HG02885 (cell line): ENCODE measurements around the gene MTHFS.
A peak's percentile ranks its signal among the peaks of the same experiment; 100 is the strongest.
"Not testable (repeated sequence)": the region's sequence is repeated elsewhere in the genome, so short reads cannot be mapped to it uniquely, and the experiment has no call there.

ENCODE experiments used
- ATAC-seq: cut with Tn5 transposase; IDR thresholded peaks from one replicate; pipeline ENCODE4 v1.9.1; 2021; ENCODE audit warnings: mild to moderate bottlenecking; ENCODE audit not compliant: unreplicated experiment, poor library complexity

MTHFS gene

DNA sequence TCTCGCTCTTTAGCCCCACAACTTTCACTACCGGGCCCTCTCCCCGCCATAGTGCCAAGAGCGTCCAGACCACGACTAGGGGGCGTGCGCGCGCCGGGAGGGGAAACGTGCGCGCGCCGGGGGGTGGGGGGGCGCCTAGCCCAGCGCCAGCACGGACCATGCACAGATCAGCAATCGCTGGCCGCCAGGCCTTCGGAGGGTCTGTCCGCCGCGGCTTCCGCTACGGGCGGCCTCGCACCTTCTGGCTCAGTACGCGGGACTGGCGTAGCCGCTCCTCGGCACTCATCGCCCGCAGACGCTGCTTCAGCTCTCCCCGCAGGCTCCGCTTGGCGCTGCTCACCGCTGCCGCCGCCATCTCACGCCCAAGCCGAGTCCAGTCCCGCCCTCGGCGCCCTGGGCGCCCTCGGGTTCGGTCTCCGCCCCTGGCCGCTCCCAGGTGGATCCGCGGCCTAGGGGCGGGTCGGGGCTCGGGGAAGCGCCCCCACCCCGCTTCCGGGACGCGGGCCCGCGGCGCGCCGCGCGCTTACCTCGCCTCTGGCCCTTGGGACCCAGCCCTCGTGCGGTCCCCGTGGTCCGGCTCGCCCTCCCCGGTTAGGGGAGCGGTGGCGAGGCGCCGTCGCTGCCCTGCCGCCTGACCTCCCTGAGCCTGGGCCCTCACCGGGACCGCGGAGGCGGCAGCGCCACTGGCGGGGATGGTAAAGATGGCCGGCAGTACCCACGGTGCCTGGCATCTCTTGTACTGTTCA, at the start of gene MTHFS:
Gene MTHFS, minus strand, starts transcription at position 381 of the 746 bp plus-strand sequence. Its CDS starts 26 bp downstream, at position 355.
- ATAC-seq, result peak; percentile 78

DNA sequence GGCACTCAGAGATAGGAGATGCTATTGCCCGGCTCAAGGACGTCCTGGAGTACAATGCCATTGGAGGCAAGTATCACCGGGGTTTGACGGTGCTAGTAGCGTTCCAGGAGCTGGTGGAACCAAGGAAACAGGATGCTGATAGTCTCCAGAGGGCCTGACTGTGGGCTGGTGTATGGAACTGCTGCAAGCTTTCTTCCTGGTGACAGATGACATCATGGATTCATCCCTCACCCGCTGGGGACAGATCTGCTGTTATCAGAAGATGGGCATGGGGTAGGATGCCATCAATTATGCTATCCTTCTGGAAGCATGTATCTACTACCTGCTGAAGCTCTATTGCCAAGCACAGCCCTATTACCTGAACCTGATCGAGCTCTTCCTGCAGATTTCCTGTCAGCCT, 47.8 kb upstream of the MTHFS start:
- ATAC-seq, result no peak

DNA sequence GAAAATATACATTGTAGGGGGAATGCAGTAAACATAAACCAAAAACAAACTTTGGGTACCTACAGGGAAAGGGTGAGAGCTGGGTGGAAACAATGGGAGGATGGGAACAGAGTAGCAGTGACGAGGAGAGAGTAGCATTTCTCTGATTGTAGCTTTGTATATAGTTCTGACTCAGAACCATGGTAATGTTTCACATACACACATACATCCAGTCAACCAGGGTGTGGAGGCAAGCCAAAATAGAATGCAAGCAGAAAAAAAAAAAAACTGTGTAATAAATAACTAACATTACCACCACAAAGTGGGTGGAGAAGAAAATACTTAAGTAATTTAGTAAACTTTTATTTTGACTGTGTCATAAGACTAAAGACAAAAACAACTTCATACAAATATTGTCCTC, 47.0 kb upstream of the MTHFS start:
- ATAC-seq, result peak; percentile 80

DNA sequence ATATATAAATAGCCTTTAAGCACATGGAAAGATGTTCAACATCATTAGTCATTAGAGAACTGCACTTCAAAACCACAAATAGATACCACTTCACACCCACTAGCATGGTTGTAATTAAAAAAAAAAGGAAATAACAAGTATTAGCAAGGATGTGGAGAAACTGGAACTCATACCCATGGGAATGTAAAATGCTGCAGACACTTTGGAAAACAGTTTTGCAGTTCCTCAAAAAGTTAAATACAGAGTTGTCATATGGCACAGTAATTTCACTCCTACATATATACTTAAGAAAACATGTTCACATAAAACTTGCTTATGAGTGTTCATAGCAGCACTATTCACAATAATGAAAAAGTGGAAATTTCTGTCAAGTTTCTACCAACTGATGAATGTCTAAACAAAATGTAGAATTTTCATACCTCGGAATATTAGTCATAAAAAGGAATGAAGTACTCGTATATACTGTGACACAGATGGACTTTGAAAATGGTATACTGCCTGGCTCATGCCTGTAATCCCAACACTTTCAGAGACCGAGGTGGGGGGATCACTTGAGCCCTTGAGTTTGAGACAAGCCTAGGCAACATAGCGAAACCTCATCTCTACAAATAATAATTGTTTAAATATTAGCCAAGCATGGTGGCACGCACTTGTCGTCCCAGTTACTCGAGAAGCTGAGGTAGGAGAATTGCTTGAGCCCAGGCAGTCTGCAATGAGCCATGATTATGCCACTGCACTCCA, 46.1 kb upstream of the MTHFS start:
- ATAC-seq, result no peak

DNA sequence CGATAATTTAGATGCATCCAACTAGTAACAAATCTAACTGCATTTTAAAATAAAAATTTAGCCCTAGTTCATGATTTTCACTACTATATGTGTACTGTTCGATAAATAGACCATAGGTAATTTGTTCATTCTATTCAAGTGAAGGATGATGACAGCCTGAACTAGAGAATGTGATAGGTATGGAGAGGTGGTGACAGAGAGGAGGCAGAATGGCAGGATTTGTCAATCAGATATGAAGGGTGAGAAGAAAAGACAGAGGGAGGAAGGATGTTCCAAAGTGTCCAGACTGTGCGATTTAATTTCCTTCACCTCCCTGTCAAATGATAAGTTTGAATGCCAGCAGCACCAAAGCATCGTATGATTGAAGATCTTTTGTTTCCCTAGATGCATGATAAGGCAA, 42.6 kb upstream of the MTHFS start:
- ATAC-seq, result no peak

DNA sequence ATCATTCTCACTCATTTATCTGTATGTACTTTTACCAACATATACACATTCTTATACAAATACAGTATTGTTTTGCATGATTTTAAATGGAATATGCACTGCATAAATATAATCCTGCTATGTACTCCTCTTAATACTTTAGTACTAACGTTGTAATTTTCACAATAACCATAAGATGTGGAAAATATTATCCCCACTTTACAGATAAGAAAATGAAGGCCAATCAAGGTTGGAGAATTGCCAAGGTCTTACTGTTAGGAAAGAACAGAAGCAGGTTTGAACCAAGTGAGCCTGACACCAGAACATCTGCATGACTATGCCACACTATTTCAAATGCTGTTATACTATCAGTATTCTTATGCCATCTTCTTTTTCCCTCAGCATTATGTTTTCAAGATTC, 41.3 kb upstream of the MTHFS start:
- ATAC-seq, result no peak

DNA sequence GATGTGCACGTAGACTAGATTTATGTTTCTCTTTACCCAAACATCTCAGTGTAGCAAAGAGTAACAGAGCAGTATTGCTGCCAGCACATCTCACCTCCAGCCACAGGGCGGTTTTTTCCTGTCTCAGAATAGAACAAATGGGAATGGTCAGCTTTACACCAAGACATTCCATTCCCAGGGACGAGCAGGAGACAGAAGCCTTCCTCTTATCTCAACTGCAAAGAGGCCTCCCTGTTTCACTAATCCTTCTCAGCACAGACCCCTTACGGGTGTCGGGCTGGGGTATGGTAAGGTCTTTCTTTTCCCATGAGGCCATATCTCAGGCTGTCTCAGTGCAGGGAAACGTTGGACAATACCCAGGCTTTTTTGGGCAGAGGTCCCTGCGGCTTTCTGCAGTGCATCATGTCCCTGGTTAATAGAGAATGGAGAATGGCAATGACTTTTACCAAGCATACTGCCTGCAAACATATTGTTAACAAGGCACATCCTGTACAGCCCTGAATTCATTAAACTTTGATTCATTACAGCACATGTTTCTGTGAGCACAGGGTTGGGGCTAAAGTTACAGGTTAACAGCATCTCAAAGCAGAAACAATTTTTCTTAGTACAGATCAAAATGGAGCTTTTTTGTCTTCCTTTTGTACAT, 38.9 kb upstream of the MTHFS start:
- ATAC-seq, result not testable (repeated sequence)

DNA sequence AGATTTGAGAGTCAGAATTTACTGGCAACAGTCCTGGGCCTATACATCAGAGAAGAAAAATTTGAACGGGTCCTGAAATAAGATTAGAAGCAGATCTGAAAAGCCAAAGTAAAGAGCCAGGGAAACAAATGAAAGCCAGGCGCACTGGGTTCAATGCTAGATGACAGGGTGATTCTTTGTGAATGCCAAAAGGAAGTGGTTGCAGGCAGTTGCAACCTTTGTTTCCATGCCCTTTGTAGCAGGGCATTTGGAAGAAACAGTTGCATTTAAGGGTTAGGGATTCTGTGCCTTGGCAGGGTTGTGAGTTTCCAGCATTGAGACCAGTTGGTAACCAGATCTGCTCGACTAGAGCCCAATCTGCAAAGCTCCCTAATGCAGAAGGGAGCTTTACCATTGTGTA, 36.4 kb upstream of the MTHFS start:
- ATAC-seq, result no peak

DNA sequence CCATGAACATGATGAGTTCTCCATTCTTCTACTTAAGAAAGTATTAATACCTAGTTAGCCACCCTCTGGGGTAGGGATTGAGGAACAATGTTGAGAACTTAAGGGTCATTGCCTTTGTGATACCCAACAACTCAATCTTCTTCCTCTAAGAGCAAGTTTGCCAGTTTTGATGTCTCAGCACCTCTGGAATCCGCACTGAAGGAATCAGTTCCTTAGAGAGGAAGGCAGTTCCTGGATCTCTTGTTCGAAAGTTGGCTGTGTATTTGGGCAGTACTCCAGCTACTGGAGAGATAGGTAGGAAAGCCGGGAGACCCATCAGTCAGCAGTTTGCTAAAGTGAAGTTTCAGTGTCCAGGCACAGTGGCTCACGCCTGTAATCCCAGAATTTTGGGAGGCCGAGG, 35.6 kb upstream of the MTHFS start:
- no peak for ATAC-seq

DNA sequence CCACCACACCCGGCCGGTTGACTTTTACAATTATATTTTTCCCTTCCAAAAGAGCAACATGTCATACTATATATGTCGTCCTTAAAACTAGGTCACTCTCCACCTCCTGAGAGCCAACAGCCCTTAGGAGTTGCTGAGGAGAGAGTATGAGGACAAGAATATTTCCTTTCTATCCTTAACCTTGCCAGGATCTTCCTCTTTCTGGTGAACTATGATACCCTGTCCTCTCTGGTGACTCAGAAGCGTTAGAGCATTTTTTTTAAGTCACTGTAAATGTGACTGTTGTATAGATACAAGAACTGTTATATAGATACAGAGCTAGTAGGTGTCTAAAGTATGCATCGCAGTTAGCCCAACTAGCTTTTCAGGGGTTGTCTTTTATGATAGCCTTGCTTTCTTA, 33.7 kb upstream of the MTHFS start:
- ATAC-seq, result no peak

DNA sequence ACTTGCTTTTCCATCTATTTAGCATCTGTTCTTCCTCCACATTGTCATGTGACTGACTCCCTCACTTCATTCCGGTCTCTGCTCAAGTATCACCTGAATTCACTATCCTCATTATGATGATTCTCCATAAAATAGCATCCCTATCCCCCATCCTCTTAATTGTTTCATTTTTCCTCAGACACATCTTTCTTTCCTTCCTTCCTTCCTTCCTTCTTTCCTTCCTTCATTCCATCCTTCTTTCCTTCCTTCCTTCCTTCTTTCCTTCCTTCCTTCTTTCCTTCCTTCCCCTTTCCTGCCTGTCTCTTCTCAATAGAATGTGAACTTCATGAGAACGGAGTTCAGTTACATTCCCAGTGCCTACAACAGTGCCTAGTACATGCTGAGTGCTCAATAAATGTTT, 32.6 kb upstream of the MTHFS start:
- no peak for ATAC-seq

DNA sequence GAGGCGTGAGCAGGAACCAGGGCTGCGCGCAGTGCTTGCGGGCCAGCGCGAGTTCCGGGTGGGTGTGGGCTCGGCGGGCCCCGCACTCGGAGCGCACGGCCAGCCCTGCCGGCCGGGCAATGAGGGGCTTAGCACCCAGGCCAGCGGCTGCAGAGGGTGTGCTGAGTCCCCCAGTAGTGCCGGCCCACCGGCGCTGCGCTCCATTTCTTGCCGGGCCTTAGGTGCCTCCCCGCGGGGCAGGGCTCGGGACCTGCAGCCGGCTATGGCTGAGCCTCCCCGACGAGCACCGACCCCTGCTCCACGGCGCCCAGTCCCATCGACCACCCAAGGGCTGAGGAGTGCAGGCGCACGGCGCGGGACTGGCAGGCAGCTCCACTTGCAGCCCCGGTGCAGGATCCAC, 29.3 kb upstream of the MTHFS start:
- not testable (repeated sequence) for ATAC-seq

DNA sequence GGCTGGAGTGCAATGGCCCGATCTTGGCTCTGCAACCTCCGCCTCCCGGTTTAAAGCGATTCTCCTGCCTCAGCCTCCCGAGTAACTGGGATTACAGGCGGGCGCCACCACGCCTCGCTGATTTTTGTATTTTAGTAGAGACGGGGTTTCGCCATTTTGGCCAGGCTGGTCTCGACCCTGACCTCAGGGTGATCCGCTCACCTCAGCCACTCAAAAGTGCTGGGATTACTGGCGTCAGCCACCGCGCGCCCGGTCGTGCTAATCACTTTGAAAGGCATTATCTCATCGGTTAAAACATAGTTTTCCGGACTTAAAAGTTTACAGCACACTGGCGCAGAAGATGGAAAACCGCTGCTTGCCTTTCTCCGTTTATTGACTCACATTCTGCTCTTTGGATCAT, 27.6 kb upstream of the MTHFS start:
- ATAC-seq, result no peak

DNA sequence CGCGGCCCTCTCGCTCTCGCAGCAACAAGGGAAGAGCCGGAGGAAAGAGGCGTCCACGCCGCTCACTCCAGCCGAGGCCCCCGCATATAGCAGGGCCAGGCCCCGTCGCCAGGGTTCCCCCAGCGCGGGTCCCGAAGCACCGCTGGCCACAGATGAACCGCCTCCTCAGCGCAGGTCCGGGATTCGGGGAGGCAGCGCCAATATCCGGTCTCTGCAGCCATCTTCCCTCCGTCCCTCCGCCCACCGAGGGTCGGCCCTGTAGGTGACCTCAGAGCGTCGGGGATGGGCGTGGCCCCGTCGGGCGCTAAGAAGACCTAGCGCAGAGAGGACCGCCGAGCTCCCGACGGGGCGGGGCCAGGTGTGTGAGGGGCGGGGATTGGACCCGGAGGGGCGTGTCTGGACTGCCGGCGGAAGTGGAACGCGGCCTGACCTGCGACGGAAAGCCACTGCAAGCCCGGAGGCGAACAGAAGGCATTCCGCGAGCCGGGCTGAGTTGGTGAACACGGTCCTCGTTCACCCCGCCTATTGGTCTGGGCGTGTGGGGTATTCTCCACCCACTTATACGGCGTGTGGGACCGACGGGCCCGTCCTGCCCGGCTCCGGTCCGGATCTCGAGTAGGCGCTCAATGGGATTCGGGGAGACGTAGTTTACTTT, 26.8 kb upstream of the MTHFS start:
- ATAC-seq, result peak; percentile 95

DNA sequence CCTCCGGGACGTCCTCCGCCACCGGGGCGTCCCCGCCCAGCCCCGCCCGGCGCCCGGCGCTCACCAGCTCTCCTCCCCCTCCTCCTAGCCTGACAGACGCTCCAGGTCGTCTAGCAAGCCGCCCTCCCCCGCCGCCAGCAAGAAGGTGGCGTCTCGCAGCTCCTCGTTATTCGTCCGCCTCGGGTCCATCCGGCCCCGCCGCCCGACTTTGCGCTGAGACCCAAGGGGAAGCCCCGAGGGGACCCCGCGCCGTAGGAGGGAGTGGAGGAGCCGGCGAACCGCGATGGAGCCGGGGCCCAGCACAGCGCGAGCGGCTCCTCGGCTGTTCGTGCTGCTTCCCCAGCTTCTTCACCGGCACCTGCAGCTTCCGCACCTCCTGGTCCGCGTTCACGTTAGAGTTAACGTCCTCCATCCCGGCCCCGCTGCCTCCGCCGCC, 26.3 kb upstream of the MTHFS start:
- ATAC-seq, result peak; percentile 42

DNA sequence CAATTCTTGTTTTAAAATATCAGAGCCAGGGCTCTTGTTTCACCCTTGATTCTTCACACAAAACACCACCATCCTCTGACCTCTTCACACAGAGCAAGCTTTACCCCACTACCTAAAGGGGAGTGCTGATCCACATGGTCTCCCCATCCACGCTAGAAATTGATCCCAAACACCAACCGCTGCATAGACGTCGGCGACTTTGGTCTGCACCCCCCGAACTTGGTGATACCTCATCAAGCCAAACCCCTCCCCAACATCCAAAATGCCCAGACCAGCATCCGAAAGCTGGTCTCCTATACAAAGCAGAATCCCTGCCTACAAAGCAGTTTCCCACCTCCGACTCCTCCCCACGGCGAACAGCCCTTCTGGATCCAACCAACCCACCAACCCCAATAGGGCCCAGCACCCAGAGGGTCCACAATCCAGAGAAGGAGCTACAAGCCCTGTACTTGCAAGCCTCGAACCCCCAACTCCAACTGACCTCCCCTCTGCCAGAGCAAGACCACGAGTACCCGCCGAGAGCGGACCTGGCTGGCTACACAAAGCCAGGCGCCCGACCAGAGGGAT, 25.8 kb upstream of the MTHFS start:
- no peak for ATAC-seq

DNA sequence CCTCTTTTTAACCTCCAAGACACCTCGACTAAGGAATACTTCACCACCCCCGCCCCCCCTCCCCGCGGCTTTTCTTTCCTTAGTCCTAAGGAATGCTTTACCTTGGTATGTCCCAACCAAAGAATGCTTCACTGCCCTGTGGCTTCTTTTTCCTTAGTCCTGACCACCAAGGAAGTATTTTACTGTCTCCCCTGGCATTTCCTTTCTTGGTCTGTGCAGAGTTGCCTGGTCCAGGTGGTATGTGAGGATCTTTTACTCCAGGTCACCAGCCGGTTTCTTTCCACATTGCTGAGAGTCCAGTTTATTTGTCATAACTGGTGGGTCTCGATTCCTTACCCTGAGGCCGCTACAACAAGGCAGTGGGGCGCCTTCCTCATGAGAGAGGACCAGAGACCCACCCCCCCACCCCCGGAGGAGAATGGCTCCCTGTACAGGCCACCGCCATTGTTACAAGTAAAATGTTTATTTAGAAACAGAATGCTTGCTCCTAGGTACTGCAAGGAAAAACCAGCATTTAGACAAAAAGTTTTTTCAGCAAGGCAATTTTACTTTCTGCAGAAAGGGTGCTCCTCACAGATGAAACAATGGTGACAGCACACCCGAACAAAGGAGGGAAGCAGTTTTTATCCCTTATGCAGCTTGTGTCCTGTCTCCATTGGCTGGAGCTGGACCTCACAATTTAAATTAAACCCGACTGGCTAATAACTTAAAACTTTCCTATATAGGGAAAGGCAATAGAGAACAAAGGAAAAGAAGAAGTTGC, 23.1 kb upstream of the MTHFS start:
- ATAC-seq, result no peak

DNA sequence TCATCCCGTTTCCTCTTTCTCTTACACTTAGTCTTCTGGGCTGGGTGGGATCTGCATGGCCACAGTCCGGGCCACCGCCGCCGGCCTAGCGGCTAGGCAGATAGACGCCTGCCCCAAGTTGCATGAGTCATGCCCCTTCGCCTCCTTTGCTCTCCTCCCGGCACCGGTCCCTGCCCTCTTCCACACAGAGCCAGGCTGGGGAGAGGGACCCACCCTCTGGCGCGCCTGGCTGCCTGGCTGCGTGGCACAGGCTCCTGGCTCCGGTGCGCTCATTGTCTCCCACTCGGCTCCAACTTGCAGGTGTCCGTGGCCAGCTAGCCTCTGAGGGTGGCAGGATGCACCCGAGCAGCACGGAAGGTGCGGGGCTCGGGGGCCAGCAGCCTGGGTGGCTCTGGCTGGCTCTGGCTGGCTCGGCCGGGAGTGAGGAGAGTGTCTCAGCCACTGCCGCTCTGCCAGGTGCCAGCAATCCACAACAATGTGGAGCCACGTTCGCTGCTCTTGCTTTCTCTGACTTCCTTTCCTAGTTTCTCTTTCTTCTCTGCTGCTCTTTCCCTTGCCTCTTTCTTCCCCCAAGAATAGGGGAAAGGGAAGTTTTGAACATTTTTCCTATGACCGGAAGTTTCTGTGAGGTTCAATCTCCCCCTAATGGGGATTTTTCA, 22.4 kb upstream of the MTHFS start:
- ATAC-seq, result no peak

DNA sequence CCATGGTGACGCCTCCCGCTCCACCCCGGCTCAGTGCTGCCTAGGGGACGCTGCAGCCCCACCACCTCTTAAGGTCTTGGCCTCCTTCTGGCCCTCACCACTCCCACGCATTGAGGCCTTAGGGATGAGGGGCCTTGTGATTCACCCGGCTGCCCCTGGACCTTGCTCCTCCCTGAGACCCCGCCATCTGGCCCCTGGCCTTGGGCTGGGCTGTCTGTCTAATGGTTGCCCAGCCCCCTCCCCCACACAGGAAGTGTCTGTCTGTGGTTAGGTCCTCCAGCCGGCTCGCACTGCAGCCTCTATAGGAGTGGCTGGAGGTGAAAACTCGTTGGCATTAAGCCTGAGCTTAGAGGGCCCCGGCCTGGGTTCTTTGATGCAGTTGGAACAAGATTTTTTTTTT, 21.5 kb upstream of the MTHFS start:
- no peak for ATAC-seq
